Frontal cortex (tissue), 4 donors: Measurements from ENCODE around the gene CALU. TPM values are rescaled to one million over a fixed set of nuclear protein-coding genes. Genes with fewer than 3 reads are reported as not detected.

Source experiments
- DNase-seq, 2 donors: peaks; one replicate each; pipeline ENCODE4 v3.0.0; 2012; ENCODE audit warnings: low spot score in 2 of 2
- FAIRE-seq: peaks from 2 replicates; lab custom pipeline; 2012; peaks lifted over from hg19 to GRCh38; lab: Jason Lieb, UNC
- total RNA-seq: library from RNA; depleted of rRNA; stranded (reverse); fragments of >200 nt; gene quantifications from one replicate; pipeline ENCODE4 v1.2.3, GENCODE V29; 2014
- donor health status: control.
- donor health status: control.
- donor health status: control.

The CALU gene
- total RNA-seq, 1 donor from 2014 or later, result 55.0 TPM

DNA sequence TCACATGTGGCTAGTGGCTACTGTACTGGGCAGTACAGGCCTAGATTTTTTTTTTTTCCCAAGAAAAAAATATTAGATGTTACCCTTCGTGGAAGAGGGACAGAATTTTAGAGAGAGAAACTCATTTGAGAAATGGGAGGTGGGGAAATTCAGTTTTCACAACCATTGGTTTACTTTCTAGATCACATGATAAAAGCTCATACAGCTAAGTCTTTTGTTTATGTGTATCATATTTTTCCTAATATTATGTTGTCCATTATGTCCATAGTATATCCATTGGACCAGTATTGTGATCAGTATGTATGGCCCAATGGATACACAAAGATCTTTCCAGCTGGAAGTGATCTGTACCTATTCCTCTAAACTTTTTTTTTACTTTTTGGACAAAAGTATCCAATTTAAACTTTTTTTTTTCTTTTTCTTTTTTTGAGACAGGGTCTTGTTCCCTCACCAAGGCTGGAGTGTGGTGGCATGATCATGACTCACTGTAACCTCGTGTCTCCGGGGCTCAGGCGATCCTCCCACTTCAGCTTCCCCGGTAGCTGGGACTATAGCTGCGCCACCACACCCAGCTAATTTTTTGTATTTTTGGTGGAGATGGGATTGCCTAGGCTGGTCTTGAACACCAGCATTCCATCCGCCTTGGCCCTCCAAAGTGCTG, 4.1 kb downstream of the CALU start:
- FAIRE-seq, result no peak
- DNase-seq, result no peak

- DNase-seq (no peak), FAIRE-seq (no peak)
Measured at GRCh38 chr7:128744366-128744905, 5.3 kb downstream of the CALU start.

DNA sequence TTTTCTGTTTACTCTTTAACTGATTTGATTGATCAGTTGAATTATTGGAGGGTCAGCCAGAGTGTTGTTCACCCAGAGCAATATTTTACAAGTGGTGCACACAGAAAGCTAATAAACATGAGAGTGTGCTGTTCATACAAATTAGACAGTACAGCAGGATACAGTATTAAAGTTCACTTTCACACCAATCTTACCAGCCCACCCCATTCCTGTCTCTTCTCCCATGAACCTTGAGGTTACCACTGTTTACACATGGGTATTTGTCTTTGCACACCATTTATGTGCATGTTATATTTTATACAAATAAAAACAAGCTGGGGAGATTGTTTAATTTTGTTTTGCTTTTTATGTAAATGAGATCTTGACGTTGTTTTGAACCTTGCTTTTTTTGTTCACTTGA, 6.5 kb downstream of the CALU start:
- no peak for DNase-seq
- FAIRE-seq, result no peak

- FAIRE-seq (no peak), DNase-seq (no peak)
Measured at GRCh38 chr7:128747327-128748079, 8.3 kb downstream of the CALU start.

DNA sequence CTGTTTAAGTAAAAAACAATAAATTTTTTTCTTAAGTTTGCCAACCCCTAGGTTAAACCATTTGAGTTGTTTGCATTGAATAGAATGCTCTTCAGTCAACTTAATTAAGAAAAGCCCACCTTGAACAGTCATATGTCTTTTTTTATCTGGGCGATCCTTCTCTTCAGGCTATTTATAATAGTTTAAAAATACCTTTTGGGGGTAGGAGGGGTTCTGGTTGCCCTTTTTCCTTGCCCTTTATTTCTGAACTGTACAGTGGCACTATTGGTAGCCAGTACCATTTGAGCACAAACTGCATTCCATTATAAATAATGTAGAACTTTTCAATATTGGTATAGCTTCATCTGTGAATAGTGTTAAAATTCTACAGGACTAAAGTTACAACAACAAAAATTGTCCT, 13.1 kb downstream of the CALU start:
- DNase-seq (no peak), FAIRE-seq (no peak)

- FAIRE-seq (no peak), DNase-seq (no peak)
Measured at GRCh38 chr7:128755075-128755818, 16.1 kb downstream of the CALU start.

DNA sequence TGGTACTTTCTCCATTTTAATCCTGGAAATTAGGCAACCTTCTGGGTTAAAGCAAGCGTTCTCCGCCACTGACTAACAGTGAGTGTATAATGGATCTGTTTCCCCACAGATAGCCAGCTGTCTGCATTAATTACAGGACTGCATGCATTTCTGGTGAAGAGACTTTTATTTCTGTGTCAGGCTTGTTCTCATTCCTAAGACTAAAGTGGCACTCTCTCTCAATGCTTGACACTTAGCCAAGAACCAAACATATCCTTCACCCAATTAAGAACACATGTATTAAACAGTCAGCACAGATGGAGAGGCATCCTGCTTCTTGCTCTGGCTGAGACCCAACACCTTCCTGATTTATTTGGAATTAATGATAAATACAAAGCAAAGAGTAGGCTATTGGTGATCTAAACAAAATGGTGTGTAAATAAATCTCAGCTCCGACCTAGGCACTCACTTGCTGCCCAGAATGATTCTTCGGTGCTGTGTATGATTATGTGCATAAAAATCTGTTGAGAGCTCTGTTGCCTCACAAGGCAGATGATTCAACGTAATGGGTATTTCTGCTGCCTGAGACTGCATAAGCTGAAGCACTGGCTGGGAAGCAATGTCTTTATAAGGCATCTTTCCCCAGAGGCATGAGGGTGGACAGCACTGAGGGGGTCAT, 16.8 kb downstream of the CALU start:
- peak in 1 of 2 donors; percentile 23 for DNase-seq

GRCh38 chr7:128757203-128757602, 18.0 kb downstream of the CALU start:
- DNase-seq, result no peak
- FAIRE-seq, result no peak

More for the DNA sequence above, 16.8 kb downstream of the CALU start:
- no peak for FAIRE-seq

DNA sequence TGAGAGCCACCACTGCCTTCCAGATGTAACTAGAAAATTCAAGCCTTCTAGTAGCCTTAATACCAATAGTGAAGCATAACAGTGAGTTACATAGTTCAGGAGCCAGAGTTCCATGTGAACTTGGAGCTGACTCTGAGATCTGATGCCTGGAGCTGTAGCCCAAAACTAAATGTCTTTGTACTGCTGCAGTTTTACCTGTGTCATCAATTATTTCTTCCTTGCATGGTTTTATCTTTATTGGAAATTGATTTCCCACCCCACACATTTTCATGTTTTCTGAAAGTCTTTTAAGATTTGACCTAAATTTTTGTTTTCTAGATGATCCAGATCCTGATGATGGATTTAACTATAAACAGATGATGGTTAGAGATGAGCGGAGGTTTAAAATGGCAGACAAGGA, 19.4 kb downstream of the CALU start:
- DNase-seq, result no peak
- FAIRE-seq, result no peak

DNA sequence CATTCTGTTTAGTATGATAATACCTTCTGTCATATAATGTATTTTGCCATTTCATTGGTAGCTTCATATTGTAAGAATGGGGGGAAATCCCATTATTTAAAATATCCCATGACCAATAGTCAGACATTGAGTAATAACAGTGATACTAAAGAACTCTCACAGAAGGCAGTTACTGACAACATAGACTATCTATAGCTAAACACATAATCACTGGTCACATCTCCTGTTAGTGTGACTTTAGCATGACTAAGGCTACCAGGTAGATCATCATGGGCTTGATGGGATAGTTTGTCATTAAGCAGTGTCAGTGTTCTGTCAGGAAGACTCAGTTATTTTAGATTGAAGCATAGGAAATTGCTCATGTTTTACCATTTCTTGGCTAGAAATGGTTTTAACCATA, 20.1 kb downstream of the CALU start:
- DNase-seq (no peak), FAIRE-seq (no peak)

DNA sequence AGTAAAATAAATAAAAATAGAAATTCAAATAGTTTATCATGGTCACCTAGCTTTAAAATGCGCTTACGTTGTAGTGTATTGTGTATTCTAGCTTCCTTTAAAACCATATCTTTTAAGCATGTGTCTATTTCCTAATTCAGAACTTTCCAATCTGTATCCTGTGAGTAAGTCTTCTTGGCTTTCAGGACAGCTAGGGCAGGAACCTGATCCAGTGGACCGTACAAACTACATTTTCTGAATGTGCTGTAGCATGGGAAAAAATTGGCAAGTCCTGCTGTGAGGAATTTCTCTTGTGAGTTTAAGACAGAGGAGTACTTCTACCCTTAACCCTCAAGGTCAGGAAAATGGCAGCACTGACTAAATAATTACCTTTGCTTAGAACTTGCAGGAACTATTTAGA, 24.4 kb downstream of the CALU start:
- FAIRE-seq (no peak), DNase-seq (no peak)

DNA sequence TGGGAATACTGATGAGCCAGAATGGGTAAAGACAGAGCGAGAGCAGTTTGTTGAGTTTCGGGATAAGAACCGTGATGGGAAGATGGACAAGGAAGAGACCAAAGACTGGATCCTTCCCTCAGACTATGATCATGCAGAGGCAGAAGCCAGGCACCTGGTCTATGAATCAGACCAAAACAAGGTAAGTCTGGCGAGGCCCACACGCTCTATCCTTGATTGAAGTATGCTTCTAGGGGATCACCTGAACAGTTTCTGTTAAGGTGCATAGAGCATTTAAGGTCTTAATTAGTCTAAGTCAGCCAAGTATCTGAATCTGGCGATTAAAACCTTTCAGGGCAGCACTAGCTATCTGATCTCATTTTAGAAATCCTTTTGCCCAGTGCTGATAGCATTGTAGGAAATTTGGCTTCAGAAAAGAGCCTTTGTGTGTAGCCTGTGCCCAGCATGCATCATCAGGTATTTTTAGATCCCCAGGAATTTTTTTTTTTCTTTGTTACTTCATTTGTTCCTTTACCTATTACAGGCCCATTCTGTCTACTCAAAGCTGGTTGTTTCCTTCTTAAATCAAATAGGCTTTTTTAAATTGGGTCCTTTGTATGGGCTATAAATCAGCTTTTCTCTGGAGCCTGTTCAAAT, 28.4 kb downstream of the CALU start:
- no peak for FAIRE-seq
- DNase-seq, result no peak

DNA sequence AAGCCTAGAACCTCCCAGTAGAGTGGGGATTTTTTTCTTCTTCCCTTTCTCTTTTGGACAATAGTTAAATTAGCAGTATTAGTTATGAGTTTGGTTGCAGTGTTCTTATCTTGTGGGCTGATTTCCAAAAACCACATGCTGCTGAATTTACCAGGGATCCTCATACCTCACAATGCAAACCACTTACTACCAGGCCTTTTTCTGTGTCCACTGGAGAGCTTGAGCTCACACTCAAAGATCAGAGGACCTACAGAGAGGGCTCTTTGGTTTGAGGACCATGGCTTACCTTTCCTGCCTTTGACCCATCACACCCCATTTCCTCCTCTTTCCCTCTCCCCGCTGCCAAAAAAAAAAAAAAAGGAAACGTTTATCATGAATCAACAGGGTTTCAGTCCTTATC, 31.1 kb downstream of the CALU start:
- DNase-seq (no peak), FAIRE-seq (no peak)

- FAIRE-seq, result no peak
- DNase-seq, result no peak
Measured at GRCh38 chr7:128773604-128774003, 34.4 kb downstream of the CALU start.

DNA sequence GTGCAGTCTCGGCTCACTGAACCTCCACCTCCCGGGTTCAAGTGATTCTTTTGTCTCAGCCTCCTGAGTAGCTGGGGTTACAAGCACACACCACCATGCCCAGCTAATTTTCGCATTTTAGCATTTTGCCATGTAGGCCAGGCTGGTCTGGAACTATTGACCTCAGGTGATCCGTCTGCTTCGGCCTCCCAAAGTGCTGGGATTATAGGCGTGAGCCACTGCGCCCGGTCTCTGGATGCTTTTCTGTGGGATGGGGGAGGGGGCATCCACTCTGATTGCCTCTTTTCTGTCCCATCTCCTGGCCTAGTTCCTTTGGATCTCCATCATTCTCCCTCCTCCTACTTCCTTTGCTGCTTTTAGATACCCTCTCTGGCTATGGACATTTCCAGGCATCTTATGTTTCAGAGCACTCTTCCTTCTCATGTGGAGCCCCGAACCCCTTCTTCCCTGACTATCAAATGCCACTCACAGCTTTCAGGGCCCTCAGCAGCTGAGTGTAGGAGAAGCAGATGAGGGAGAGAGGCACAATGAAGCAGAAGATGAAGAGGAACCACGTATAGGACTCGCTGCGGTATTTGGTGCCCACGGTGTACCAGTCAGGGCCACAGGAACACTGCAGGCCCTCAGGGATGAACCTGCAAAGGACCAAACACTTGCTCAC, 35.0 kb downstream of the CALU start:
- DNase-seq, result no peak
- no peak for FAIRE-seq

DNA sequence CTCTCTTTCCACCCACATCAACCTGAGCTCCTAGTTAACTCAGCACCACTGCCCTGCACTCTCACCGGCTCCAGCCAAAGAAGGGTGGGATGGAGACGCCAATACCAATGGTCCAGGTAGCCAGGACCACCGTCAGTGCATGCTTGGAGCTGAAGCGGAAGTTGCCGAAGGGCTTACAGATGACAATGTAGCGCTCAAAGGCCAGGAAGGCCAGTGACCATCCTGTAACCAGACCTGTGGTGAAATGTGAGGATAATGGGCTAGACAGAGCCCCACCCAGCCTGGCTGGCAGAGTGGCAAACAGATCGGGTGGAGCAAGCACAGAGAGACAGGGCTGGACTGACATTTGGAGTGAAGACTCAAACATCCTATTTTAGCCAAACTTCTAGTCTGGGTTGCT, 35.8 kb downstream of the CALU start:
- no peak for DNase-seq
- FAIRE-seq, result no peak

DNA sequence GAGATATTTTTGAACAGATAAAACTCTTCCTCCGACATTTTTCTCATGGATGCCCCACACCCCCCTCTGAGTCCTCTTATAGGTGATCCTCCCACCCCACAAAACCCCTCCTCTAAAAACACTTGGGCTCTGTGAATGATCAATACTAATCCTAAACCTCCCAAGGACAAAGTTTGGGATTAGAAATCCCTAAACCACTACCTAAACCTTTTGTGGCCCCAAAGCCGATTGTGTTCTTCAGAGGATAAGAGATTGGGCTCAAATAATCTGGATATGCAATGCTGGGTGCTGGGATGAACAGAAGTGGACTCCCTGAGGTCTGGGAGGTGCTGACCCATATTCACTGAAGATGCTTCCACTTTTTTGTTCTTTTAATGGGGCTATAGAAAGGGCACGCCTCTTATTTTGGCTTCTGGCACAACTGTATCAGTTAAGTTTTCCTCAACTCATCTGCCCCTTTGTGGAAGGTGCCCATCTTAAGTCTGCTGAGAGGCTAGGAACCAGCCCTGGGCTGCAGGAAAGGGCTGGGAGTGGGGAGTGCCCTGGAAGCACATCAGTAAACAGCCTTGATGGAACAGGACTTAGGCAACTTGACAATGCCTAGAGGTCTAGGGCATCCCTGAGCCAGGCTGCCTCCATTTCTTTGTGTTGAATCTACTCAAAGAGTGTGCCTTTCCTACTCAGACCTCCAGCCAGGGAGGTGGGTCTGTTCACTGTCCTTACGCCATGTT, 36.8 kb downstream of the CALU start, which contains the start of gene OPN1SW:
Gene OPN1SW (minus strand): TSS at position 51 of the 731 bp plus-strand sequence. CDS start 13 bp downstream, at position 38.
- FAIRE-seq (no peak), DNase-seq (no peak)
